GM23248 (cell line): ENCODE measurements around the gene CDA.

Experiments
- EZH2 ChIP-seq: fragments of 200-600 bp; sonication (generic); IDR thresholded peaks from 2 replicates; pipeline ENCODE4 v1.6.1; 2018; ENCODE audit warnings: antibody characterized with exemption, mild to moderate bottlenecking; ENCODE audit not compliant: insufficient read depth, poor library complexity, severe bottlenecking
- EZH2phosphoT487 ChIP-seq: fragments of 200-600 bp; sonication (generic); IDR thresholded peaks from 2 replicates; pipeline ENCODE4 v1.6.1; 2018; ENCODE audit warnings: antibody characterized with exemption, moderate library complexity, mild to moderate bottlenecking, low read depth; ENCODE audit not compliant: insufficient read depth

GRCh38 chr1:20619999-20620398 lies 31.1 kb downstream of the CDA start:
- TF ChIP-seq EZH2, result no peak
- no peak for TF ChIP-seq EZH2phosphoT487
